Ishikawa (cell line): ENCODE measurements around the gene NBL1.

Source experiments
- CEBPB ChIP-seq: IDR thresholded peaks from 2 replicates; pipeline ENCODE4 v1.6.1; 2012
- CREB1 ChIP-seq: IDR thresholded peaks from 2 replicates; pipeline ENCODE4 v1.6.1; 2012; ENCODE audit warnings: low read depth
- EGR1 ChIP-seq: IDR thresholded peaks from 2 replicates; pipeline ENCODE4 v1.6.1; 2012
- EP300 ChIP-seq: IDR thresholded peaks from 2 replicates; pipeline ENCODE4 v1.6.1; 2012; ENCODE audit warnings: borderline replicate concordance
- FOXM1 ChIP-seq: IDR thresholded peaks from 2 replicates; pipeline ENCODE4 v1.6.1; 2012; ENCODE audit warnings: low read depth, borderline replicate concordance
- NFIC ChIP-seq: IDR thresholded peaks from 2 replicates; pipeline ENCODE4 v1.6.1; 2012
- RAD21 ChIP-seq: IDR thresholded peaks from 2 replicates; pipeline ENCODE4 v1.6.1; 2012; ENCODE audit warnings: low read depth
- TAF1 ChIP-seq: IDR thresholded peaks from 2 replicates; pipeline ENCODE4 v1.6.1; 2012; ENCODE audit warnings: low read depth, mild to moderate bottlenecking
- TCF12 ChIP-seq: IDR thresholded peaks from 2 replicates; pipeline ENCODE4 v1.6.1; 2012; ENCODE audit warnings: low read depth
- TEAD4 ChIP-seq: IDR thresholded peaks from 2 replicates; pipeline ENCODE4 v1.6.1; 2012
- YY1 ChIP-seq: IDR thresholded peaks from 2 replicates; pipeline ENCODE4 v1.6.1; 2012; ENCODE audit warnings: low read depth
- ZBTB7A ChIP-seq: IDR thresholded peaks from 2 replicates; pipeline ENCODE4 v1.6.1; 2012; ENCODE audit warnings: low read depth
- TF ChIP-seq, protein P1 (sequence below): IDR thresholded peaks from 2 replicates; pipeline ENCODE4 v1.6.1; 2012
- TF ChIP-seq, protein P2 (sequence below): IDR thresholded peaks from 2 replicates; pipeline ENCODE4 v1.6.1; 2012
- TF ChIP-seq, protein P3 (sequence below): IDR thresholded peaks from 2 replicates; pipeline ENCODE4 v1.6.1; 2012; ENCODE audit warnings: low read depth, mild to moderate bottlenecking

NBL1 gene

DNA sequence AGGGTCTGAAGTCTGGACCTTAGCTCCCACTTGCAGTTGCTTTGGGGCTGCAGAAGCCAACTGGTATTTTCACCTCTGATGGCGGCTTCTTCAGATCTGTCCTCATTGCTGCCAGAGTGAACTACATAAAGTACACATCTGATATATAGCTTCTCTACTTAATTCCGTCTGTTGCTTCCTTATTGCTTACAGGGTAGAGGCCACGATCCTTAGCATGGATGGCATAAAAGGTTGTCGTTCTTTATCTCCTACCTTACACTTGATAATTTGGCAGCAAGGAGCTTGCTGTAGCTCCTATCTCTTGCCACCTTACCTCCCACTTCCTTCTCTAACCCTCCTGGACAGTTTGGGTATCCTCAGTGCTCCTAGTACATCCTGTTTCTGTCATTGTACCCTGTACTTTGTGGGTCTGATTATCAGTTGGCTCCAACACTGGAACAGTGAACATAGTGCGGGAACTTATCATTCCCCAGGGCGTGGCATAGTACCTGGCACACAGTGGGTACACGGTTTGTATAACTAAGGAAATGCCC, 30.9 kb upstream of the NBL1 start:
- no peak for TF ChIP-seq RAD21
- TF ChIP-seq YY1, result no peak
- TF ChIP-seq CEBPB, result no peak
- no peak for TF ChIP-seq ZBTB7A
- no peak for TF ChIP-seq NFIC
- no peak for TF ChIP-seq FOXM1
- TF ChIP-seq CREB1, result no peak
- TF ChIP-seq, protein P1, sequence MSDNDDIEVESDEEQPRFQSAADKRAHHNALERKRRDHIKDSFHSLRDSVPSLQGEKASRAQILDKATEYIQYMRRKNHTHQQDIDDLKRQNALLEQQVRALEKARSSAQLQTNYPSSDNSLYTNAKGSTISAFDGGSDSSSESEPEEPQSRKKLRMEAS, result no peak
- TF ChIP-seq, protein P2, sequence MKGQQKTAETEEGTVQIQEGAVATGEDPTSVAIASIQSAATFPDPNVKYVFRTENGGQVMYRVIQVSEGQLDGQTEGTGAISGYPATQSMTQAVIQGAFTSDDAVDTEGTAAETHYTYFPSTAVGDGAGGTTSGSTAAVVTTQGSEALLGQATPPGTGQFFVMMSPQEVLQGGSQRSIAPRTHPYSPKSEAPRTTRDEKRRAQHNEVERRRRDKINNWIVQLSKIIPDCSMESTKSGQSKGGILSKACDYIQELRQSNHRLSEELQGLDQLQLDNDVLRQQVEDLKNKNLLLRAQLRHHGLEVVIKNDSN, result no peak
- no peak for TF ChIP-seq TCF12

DNA sequence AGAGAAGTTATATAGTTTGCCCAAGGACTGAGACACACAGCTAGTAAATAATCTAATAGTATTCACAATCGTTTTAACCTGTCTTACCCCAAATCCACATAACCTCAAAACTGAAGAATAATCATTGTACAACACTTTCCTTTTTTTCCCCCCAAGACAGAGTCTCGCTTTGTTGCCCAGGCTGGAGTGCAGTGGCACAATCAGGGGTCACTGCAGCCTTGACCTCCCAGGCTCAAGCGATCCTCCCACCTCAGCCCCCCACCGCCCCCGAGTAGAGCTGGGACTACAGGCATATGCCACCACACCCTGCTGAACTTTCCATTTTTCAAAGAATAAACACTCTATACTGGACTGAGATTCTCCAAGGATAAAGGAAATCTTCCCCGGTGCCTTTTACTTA, 28.7 kb upstream of the NBL1 start:
- TF ChIP-seq, protein P2, result no peak
- no peak for TF ChIP-seq EGR1
- TF ChIP-seq FOXM1, result no peak
- TF ChIP-seq, protein P3, sequence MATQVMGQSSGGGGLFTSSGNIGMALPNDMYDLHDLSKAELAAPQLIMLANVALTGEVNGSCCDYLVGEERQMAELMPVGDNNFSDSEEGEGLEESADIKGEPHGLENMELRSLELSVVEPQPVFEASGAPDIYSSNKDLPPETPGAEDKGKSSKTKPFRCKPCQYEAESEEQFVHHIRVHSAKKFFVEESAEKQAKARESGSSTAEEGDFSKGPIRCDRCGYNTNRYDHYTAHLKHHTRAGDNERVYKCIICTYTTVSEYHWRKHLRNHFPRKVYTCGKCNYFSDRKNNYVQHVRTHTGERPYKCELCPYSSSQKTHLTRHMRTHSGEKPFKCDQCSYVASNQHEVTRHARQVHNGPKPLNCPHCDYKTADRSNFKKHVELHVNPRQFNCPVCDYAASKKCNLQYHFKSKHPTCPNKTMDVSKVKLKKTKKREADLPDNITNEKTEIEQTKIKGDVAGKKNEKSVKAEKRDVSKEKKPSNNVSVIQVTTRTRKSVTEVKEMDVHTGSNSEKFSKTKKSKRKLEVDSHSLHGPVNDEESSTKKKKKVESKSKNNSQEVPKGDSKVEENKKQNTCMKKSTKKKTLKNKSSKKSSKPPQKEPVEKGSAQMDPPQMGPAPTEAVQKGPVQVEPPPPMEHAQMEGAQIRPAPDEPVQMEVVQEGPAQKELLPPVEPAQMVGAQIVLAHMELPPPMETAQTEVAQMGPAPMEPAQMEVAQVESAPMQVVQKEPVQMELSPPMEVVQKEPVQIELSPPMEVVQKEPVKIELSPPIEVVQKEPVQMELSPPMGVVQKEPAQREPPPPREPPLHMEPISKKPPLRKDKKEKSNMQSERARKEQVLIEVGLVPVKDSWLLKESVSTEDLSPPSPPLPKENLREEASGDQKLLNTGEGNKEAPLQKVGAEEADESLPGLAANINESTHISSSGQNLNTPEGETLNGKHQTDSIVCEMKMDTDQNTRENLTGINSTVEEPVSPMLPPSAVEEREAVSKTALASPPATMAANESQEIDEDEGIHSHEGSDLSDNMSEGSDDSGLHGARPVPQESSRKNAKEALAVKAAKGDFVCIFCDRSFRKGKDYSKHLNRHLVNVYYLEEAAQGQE, result no peak
- no peak for TF ChIP-seq TCF12
- no peak for TF ChIP-seq CEBPB

DNA sequence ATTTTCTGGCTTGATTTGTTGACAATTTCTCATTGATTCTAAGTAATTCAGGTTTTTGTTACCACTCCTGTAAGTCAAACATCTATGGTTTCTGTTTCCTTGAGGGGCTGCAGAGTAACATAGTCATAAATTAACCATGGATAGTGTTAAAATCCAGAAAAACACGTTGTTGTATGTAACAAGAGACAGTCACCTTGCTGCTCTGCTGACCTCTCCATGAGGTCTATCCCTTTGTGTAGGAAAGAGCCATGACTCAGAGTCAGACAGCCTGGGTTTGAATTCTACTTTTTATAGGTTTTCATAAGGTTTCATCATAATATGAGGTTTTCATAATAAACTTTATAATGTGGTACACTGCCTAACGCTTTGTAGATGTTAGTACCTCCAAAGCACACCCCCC, 27.6 kb upstream of the NBL1 start:
- no peak for TF ChIP-seq TCF12

DNA sequence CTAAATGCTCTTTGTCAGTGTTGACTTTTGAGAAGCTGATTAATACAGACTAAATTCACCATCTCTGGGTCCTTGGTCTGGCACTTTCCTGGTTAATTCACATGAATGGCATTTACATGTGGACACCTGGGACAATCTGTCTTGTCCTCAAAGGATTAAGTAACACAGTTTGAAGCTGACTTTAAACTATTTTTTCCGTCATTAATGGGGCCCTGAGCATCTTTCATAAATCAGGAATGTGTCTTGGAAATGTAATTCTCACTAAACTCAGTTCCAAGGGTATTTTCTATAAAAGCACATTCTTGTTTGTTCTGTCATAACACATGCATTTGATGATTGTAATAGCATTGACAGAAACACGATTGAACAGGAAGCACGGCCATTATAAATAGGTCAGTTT, 26.7 kb upstream of the NBL1 start:
- TF ChIP-seq ZBTB7A, result no peak
- TF ChIP-seq, protein P3, result no peak
- no peak for TF ChIP-seq TCF12
- no peak for TF ChIP-seq FOXM1
- no peak for TF ChIP-seq EGR1

DNA sequence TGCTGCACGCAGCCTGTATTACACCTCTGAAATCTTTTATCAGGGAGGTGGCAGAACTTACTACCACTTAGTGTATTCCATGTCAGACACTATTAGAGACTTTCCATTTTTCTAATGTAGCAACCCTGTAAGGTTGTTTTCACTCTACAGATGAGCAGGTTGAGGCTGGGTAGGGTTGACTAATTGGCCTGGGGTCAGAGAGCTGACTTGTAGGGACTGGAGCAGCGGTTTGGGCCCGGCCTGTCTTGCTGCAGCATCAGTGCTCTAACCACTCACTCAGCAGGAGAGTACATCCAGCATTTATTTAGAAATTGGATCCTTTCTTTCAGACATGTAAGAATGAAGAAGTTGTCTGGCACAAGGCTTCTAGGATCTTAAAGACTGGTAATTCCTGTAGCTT, 25.7 kb upstream of the NBL1 start:
- TF ChIP-seq ZBTB7A (no peak), TCF12 (no peak), EP300 (no peak), RAD21 (no peak), CEBPB (no peak), TEAD4 (no peak)

DNA sequence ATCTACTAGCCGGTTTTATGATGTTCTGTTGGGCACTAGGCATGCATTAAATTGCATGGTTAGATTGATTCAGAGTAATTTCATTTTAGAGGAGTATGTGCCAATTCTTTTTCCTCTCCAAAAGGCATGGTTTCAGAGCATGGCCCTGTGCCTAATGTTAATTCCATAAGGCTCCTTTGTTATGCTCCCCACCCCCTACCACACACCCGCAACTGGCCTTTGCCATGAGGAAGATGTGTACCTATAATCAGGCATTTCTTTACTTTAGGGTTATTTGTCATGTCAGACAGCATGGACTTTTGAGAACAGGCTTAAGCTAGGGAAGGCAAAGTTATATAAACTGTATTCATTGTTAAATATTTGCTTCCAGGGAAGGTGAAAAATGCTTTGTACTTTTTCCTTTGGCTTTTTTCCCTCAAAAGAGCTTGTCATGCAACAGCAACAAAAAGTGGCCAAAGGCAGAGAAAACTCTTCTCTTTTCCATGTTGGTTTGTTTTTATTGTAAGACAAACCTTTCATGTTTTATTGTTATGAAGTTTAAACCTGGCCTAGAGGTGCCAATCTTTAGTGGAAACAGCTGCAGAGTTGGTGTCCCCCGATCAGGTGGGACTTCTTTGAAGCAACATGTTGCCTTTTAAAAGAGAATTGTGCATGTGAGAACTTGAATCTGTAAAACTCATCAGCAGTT, 24.3 kb upstream of the NBL1 start:
- TF ChIP-seq NFIC (peak; percentile 81), EP300 (peak; percentile 62), TAF1 (no peak), TCF12 (peak; percentile 52; the same call in 1 of the 2 replicates), TEAD4 (peak; percentile 55)
- TF ChIP-seq, protein P1, result 0 out of 2 replicates have a peak, but pooled peaks have one; percentile 45
- TF ChIP-seq, protein P3, result no peak
